ENCODE measurements around the gene S100A10.

- no peak for TF ChIP-seq CTCF (IDR thresholded peaks at IDR 0.05 in 8 of 11, conservative IDR thresholded peaks at IDR 0.05 in 3 of 11)
- peak in 1 of 3 donors; percentile 15 for TF ChIP-seq POLR2AphosphoS5 (IDR thresholded peaks at IDR 0.05)
Measured at GRCh38 chr1:151993084-151993733, 450 bp downstream of the S100A10 start.
